HepG2 (cell line): Measurements from ENCODE around the gene NUAK2. TPM values are rescaled to one million over a fixed set of nuclear protein-coding genes. Genes with fewer than 3 reads are reported as not detected.

Source experiments
- DMAP1 ChIP-seq: IDR thresholded peaks from 2 replicates; pipeline ENCODE4 v1.6.1; 2016
- DPF2 ChIP-seq: sonication (generic); formaldehyde crosslinking; IDR thresholded peaks from 2 replicates; pipeline ENCODE4 v1.4.0; 2020; ENCODE audit warnings: mild to moderate bottlenecking, low read depth, missing genetic modification reagents, borderline replicate concordance
- EHMT2 ChIP-seq: fragments of 200-600 bp; sonication (generic); IDR thresholded peaks from 2 replicates; pipeline ENCODE4 v1.7.0; 2017; ENCODE audit warnings: antibody characterized with exemption, low read depth, low read length, borderline replicate concordance
- ELF1 ChIP-seq: sonication (generic); formaldehyde crosslinking; IDR thresholded peaks from 2 replicates; pipeline ENCODE4 v1.4.0; 2020; ENCODE audit warnings: missing genetic modification reagents
- JDP2 ChIP-seq: sonication (generic); formaldehyde crosslinking; IDR thresholded peaks from 2 replicates; pipeline ENCODE4 v1.8.1; 2022; ENCODE audit warnings: missing genetic modification reagents, borderline replicate concordance
- KAT7 ChIP-seq: IDR thresholded peaks from 2 replicates; pipeline ENCODE4 v1.6.1; 2018; ENCODE audit warnings: borderline replicate concordance, missing compliant biosample characterization
- KIAA2018 ChIP-seq: sonication (generic); formaldehyde crosslinking; IDR thresholded peaks from 2 replicates; pipeline ENCODE4 v1.5.0; 2020; ENCODE audit warnings: mild to moderate bottlenecking, missing genetic modification reagents, borderline replicate concordance
- NFKB2 ChIP-seq: sonication (generic); formaldehyde crosslinking; IDR thresholded peaks from 2 replicates; pipeline ENCODE4 v1.4.0; 2020; ENCODE audit warnings: missing genetic modification reagents, borderline replicate concordance
- PAXIP1 ChIP-seq: sonication (generic); formaldehyde crosslinking; conservative IDR thresholded peaks from 2 replicates; pipeline ENCODE4 v1.4.0; 2020; ENCODE audit warnings: mild to moderate bottlenecking, missing genetic modification reagents, moderate library complexity
- PHF21A ChIP-seq: sonication (generic); formaldehyde crosslinking; IDR thresholded peaks from 2 replicates; pipeline ENCODE4 v1.5.0; 2020; ENCODE audit warnings: mild to moderate bottlenecking, missing genetic modification reagents
- SRSF4 ChIP-seq: fragments of 200-400 bp; formaldehyde crosslinking; IDR thresholded peaks from one replicate; pipeline ENCODE4 v1.6.1; 2018; ENCODE audit warnings: mild to moderate bottlenecking, low read depth, low read length, moderate library complexity; ENCODE audit not compliant: poor library complexity, severe bottlenecking
- THRA ChIP-seq: sonication (generic); formaldehyde crosslinking; IDR thresholded peaks from 2 replicates; pipeline ENCODE4 v1.4.0; 2020; ENCODE audit warnings: missing genetic modification reagents, borderline replicate concordance
- THYN1 ChIP-seq: sonication (generic); formaldehyde crosslinking; IDR thresholded peaks from 2 replicates; pipeline ENCODE4 v1.8.1; 2023; ENCODE audit warnings: low read depth, mild to moderate bottlenecking, moderate library complexity, missing genetic modification reagents, borderline replicate concordance
- ZNF20 ChIP-seq: sonication (generic); formaldehyde crosslinking; IDR thresholded peaks from 2 replicates; pipeline ENCODE4 v1.4.0; 2020; ENCODE audit warnings: mild to moderate bottlenecking, moderate library complexity, missing genetic modification reagents
- ZNF350 ChIP-seq: sonication (generic); formaldehyde crosslinking; IDR thresholded peaks from 2 replicates; pipeline ENCODE4 v1.4.0; 2020; ENCODE audit warnings: mild to moderate bottlenecking, low read depth, missing genetic modification reagents, borderline replicate concordance
- ZNF644 ChIP-seq: IDR thresholded peaks from 2 replicates; pipeline ENCODE4 v1.6.1; 2016; ENCODE audit warnings: low read depth
- ZNF850 ChIP-seq: sonication (generic); formaldehyde crosslinking; conservative IDR thresholded peaks from 2 replicates; pipeline ENCODE4 v1.9.0; 2021; ENCODE audit warnings: mild to moderate bottlenecking, missing genetic modification reagents
- polyA plus RNA-seq, 8 experiments: library from polyadenylated mRNA; depleted of rRNA in 3 of 8; stranded (reverse) in 7 of 8; unstranded in 1 of 8; fragments of >200 nt; fragmentation: Illumina TruSeq in 4 of 8; extraction: Trizol in 4 of 8; gene quantifications; 2 replicates each; pipeline versions ENCODE4 v1.2.1 to v1.2.3, GENCODE V29; 2011 to 2016; ENCODE audit warnings: low read depth in 4 of 8, missing spikeins in 1 of 8, mixed read lengths in 1 of 8; ENCODE audit not compliant: insufficient read depth in 1 of 8
- total RNA-seq, 5 experiments: library from RNA; depleted of rRNA; stranded (reverse); fragments of >200 nt; fragmentation: Illumina TruSeq; extraction: Trizol; gene quantifications; 2 replicates each; pipeline ENCODE4 v1.2.3, GENCODE V29; 2016; ENCODE audit warnings: low read depth in 1 of 5

The NUAK2 gene
- total and polyA plus RNA-seq, 2 of the 13 experiments (the other 11 are each of a cell fraction or from before 2014, with no cell fraction given): 0.75 to 1.1 TPM

- no peak for TF ChIP-seq THYN1 (CRISPR knock-in tag)
- TF ChIP-seq THRA: no peak
- TF ChIP-seq DPF2 (CRISPR knock-in tag): no peak; the same call in 1 of the 2 replicates
- no peak for TF ChIP-seq ELF1 (CRISPR knock-in tag)
- no peak for TF ChIP-seq ZNF350 (CRISPR knock-in tag)
- no peak for TF ChIP-seq DMAP1 (CRISPR knock-in tag)
- TF ChIP-seq KAT7: 0 out of 2 replicates have a peak, but pooled peaks have one; percentile 29
- TF ChIP-seq PAXIP1 (CRISPR knock-in tag): peak; percentile 34; the same call in 1 of the 2 replicates
- TF ChIP-seq SRSF4: no peak
- no peak for TF ChIP-seq ZNF20 (CRISPR knock-in tag)
- TF ChIP-seq ZNF850 (CRISPR knock-in tag): no peak
- no peak for TF ChIP-seq PHF21A (CRISPR knock-in tag)
- no peak for TF ChIP-seq KIAA2018 (CRISPR knock-in tag)
- no peak for TF ChIP-seq EHMT2
- no peak for TF ChIP-seq NFKB2 (CRISPR knock-in tag)
- no peak for TF ChIP-seq JDP2 (CRISPR knock-in tag)
- 0 out of 2 replicates have a peak, but pooled peaks have one; percentile 40 for TF ChIP-seq ZNF644 (CRISPR knock-in tag)
Observed at GRCh38 chr1:205317311-205317917, 4.1 kb downstream of the NUAK2 start (continued).
